Transverse colon (tissue), 4 donors: Measurements from ENCODE around the gene TP53AIP1. TPM values are rescaled to one million over a fixed set of nuclear protein-coding genes. Genes with fewer than 3 reads are reported as not detected.
"Not testable (repeated sequence)": the region's sequence is repeated elsewhere in the genome, so short reads cannot be mapped to it uniquely, and the experiment has no call there.

Source experiments
- DNase-seq: peaks from one replicate; pipeline ENCODE4 v3.0.0-alpha.2; 2019
- H3K27ac ChIP-seq, 4 donors: fragments of 200-600 bp; sonication (generic); 2 replicates each; pipeline ENCODE4 v1.5.1; 2016 to 2018; ENCODE audit warnings: inconsistent platforms in 4 of 4
- H3K27me3 ChIP-seq: fragments of 200-600 bp; sonication (generic); 2 replicates; pipeline ENCODE4 v1.5.1; 2017; ENCODE audit warnings: inconsistent platforms
- H3K36me3 ChIP-seq, 4 donors: fragments of 200-600 bp; sonication (generic); 2 replicates each; pipeline ENCODE4 v1.5.1; 2017 to 2019; ENCODE audit warnings: inconsistent platforms in 4 of 4
- H3K4me1 ChIP-seq, 4 donors: fragments of 200-600 bp; sonication (generic); 2 replicates each; pipeline ENCODE4 v1.5.1; 2017 to 2020; ENCODE audit warnings: inconsistent platforms in 4 of 4
- H3K4me3 ChIP-seq, 4 donors: fragments of 200-600 bp; sonication (generic); 1 replicate in 1 of 4; 2 replicates in 3 of 4; pipeline versions ENCODE4 v1.5.1 to v1.6.1; 2017 to 2019; ENCODE audit warnings: inconsistent platforms in 4 of 4
- H3K9me3 ChIP-seq, 2 donors: fragments of 200-600 bp; sonication (generic); 2 replicates each; pipeline ENCODE4 v1.5.1; 2017 to 2019; ENCODE audit warnings: inconsistent platforms in 2 of 2
- CTCF ChIP-seq, 5 experiments: fragments of 200-600 bp in 3 of 5; fragments of 450-650 bp in 2 of 5; sonication (generic) in 3 of 5; IDR thresholded peaks; 1 replicate in 2 of 5; 2 replicates in 3 of 5; pipeline ENCODE4 v1.5.1; 2016 to 2017; ENCODE audit warnings: antibody characterized with exemption in 5 of 5, inconsistent platforms in 3 of 5, mild to moderate bottlenecking in 2 of 5, moderate library complexity in 1 of 5
- EP300 ChIP-seq: sonication (generic); formaldehyde crosslinking; IDR thresholded peaks from one replicate; pipeline ENCODE4 v1.6.1; 2017; ENCODE audit warnings: antibody characterized with exemption, low read depth
- POLR2A ChIP-seq: fragments of 450-650 bp; IDR thresholded peaks from one replicate; pipeline ENCODE4 v1.6.1; 2016; ENCODE audit warnings: antibody characterized with exemption, mild to moderate bottlenecking, moderate library complexity
- POLR2AphosphoS5 ChIP-seq, 3 donors: sonication (generic); formaldehyde crosslinking; IDR thresholded peaks; one replicate each; pipeline ENCODE4 v1.6.1; 2016; ENCODE audit warnings: antibody characterized with exemption in 3 of 3
- WGBS, 2 donors: methylation state at CpG; one replicate each; pipeline ENCODE4 v1.1.5; 2018; ENCODE audit warnings: low coverage in 1 of 2; 5-methylcytosine and 5-hydroxymethylcytosine counted together
- in situ Hi-C, 4 donors: fragments of 200-750 bp; cut with MboI; loops; one replicate each; pipeline versions ENCODE4 v1.15.0 to v1.15.1; 2017; ENCODE audit warnings: low sequenced_read_pairs in 3 of 4, low pct_ligation_motif_present in 1 of 4, low pct_unique_long_range_greater_than_20kb in 1 of 4
- intact Hi-C: fragments of 100-400 bp; cut with DNase I; formaldehyde crosslinking; loops from one replicate; pipeline ENCODE4 v1.15.1; 2023; ENCODE audit warnings: low total_unique reads
- total RNA-seq, 4 donors: library from RNA; depleted of rRNA; stranded (reverse); fragments of >200 nt; gene quantifications; one replicate each; pipeline ENCODE4 v1.1.0, GENCODE V29; 2016

The TP53AIP1 gene
- total RNA-seq, 4 donors from 2014 or later = 0.20 to 0.48 (median 0.41) TPM; not detected in 1

GRCh38 chr11:128920666-128921065, 22.0 kb downstream of the TP53AIP1 start:
- no peak for DNase-seq
- Histone ChIP-seq H3K27me3 (no peaks in the 10 kb centered on the region), H3K4me1 (no peaks in the 10 kb centered on the region), H3K9me3 (no peaks in the 10 kb centered on the region), H3K4me3 (no peak overlapping the region), H3K27ac (no peak overlapping the region), H3K36me3 (no peaks in the 10 kb centered on the region)
- in situ Hi-C loops = no loop called here
- 89 to 90% methylated on average over 5 to 15 of the region's 15 CpGs for whole genome bisulfite sequencing, 2 donors
- intact Hi-C loops = no loop called here
- no peak for TF ChIP-seq CTCF (IDR thresholded peaks at IDR 0.05)
- no peak for TF ChIP-seq EP300

- intact Hi-C loops = not testable (repeated sequence)
- 84% methylated on average over 7 of the region's 7 CpGs; no CpG with 5 or more reads in 1 of the 2 donors for WGBS, 2 donors
Observed at GRCh38 chr11:128919635-128920034, 23.0 kb downstream of the TP53AIP1 start.

GRCh38 chr11:128919216-128919615, 23.5 kb downstream of the TP53AIP1 start:
- Histone ChIP-seq H3K27me3 (no peaks in the 10 kb centered on the region), H3K9me3 (no peaks in the 10 kb centered on the region), H3K4me3 (no peak overlapping the region), H3K36me3 (no peaks in the 10 kb centered on the region), H3K27ac (no peak overlapping the region), H3K4me1 (no peaks in the 10 kb centered on the region)
- in situ Hi-C loops (no loop called here), intact Hi-C loops (no loop called here)
- no peak for DNase-seq
- TF ChIP-seq EP300 = no peak
- TF ChIP-seq CTCF (IDR thresholded peaks at IDR 0.05) = no peak
- no peak for TF ChIP-seq POLR2A
- TF ChIP-seq POLR2AphosphoS5 (IDR thresholded peaks at IDR 0.05) = no peak
- 58% methylated on average over 5 of the region's 5 CpGs; no CpG with 5 or more reads in 1 of the 2 donors for WGBS, 2 donors

More at GRCh38 chr11:128919635-128920034, 23.0 kb downstream of the TP53AIP1 start:
- H3K27ac ChIP-seq, in situ Hi-C loops, H3K4me1 ChIP-seq, H3K4me3 ChIP-seq, H3K9me3 ChIP-seq, DNase-seq, H3K36me3 ChIP-seq, H3K27me3 ChIP-seq: not testable (repeated sequence)

- 0 to 67% methylated on average over 1 to 5 of the region's 5 CpGs for WGBS, 2 donors
- no peak for DNase-seq
- H3K27ac ChIP-seq = no peak overlapping the region
- no peak overlapping the region for H3K4me3 ChIP-seq
- H3K9me3 ChIP-seq = no peaks in the 10 kb centered on the region
- no peaks in the 10 kb centered on the region for H3K27me3 ChIP-seq
- in situ Hi-C loops = no loop called here
- TF ChIP-seq POLR2AphosphoS5 (IDR thresholded peaks at IDR 0.05) (no peak), POLR2A (no peak), EP300 (no peak), CTCF (IDR thresholded peaks at IDR 0.05) (no peak)
- no peaks in the 10 kb centered on the region for H3K4me1 ChIP-seq
- H3K36me3 ChIP-seq = no peaks in the 10 kb centered on the region
- intact Hi-C loops = no loop called here
Observed at GRCh38 chr11:128917144-128917724, 25.4 kb downstream of the TP53AIP1 start.

DNA sequence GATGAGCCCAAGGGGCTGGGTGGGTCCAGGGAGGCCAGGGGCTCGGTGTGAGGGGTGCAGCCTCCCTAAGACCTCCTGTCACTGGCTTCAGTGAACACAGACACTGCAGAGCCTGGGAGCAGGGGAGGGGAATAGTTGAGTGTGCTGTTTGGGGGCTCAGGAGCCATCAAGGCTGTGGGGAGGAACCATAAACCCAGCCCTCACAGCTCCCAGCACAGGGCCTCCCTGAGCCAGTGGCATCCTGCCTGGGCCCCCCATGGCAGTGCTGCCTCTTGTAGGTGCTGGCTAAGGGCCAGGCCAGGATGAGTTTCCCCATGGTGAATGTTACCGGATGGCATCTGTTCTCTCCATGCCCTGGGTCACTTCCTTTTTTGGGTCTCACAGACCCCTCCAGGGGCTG, 26.0 kb downstream of the TP53AIP1 start:
- WGBS, 2 donors = 67 to 73% methylated on average over 1 to 2 of the region's 2 CpGs
- H3K4me3 ChIP-seq = no peak overlapping the region

More for the DNA sequence above, 26.0 kb downstream of the TP53AIP1 start:
- Histone ChIP-seq H3K36me3 (no peaks in the 10 kb centered on the region), H3K9me3 (no peaks in the 10 kb centered on the region), H3K27me3 (no peaks in the 10 kb centered on the region), H3K4me1 (no peaks in the 10 kb centered on the region), H3K27ac (no peak overlapping the region)
- intact Hi-C loops (no loop called here), in situ Hi-C loops (no loop called here)
- TF ChIP-seq POLR2AphosphoS5 (IDR thresholded peaks at IDR 0.05) = no peak
- TF ChIP-seq EP300 = no peak
- no peak for TF ChIP-seq POLR2A
- no peak for TF ChIP-seq CTCF (IDR thresholded peaks at IDR 0.05)
- no peak for DNase-seq
